Choroid plexus epithelial cell (primary cell): Measurements from ENCODE around the gene MKKS.
"Not testable (repeated sequence)": the region's sequence is repeated elsewhere in the genome, so short reads cannot be mapped to it uniquely, and the experiment has no call there.

Source experiments
- DNase-seq: peaks from one replicate; pipeline ENCODE4 v3.0.0-alpha.2; 2010; ENCODE audit warnings: low read depth
- H3K4me3 ChIP-seq: 2 replicates; pipeline ENCODE4 v1.5.1; 2011; ENCODE audit warnings: low read depth, mild to moderate bottlenecking, control low read depth, low read length, moderate library complexity
- TF ChIP-seq, protein P1 (sequence below): conservative IDR thresholded peaks from 2 replicates; pipeline ENCODE4 v1.5.1; 2011; ENCODE audit warnings: low read depth, mild to moderate bottlenecking, control low read depth, inconsistent platforms, low read length, moderate library complexity

The MKKS gene

DNA sequence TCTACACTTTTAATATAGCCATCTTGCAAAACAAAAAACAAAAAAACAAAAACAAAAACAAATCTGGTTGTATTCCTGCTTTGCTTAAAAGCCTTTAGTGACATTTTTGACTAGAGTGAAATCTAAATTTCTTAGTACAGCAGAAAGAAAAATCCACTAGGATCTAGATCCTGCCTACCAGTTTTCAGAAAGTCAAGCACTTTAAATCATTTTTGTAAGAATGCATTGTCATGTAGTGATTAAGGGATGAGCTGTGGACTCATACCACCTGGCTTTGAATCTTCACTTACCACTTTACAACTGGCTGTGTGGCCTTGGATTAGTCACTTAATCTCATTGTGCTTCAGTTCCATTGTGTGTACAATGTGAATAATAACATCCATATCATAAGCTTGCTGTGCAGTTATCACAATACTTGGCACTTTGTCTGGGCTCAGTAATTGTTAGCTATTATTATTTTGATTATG lies 4.0 kb downstream of the MKKS start:
- no peak overlapping the region for H3K4me3 ChIP-seq
- TF ChIP-seq, protein P1, sequence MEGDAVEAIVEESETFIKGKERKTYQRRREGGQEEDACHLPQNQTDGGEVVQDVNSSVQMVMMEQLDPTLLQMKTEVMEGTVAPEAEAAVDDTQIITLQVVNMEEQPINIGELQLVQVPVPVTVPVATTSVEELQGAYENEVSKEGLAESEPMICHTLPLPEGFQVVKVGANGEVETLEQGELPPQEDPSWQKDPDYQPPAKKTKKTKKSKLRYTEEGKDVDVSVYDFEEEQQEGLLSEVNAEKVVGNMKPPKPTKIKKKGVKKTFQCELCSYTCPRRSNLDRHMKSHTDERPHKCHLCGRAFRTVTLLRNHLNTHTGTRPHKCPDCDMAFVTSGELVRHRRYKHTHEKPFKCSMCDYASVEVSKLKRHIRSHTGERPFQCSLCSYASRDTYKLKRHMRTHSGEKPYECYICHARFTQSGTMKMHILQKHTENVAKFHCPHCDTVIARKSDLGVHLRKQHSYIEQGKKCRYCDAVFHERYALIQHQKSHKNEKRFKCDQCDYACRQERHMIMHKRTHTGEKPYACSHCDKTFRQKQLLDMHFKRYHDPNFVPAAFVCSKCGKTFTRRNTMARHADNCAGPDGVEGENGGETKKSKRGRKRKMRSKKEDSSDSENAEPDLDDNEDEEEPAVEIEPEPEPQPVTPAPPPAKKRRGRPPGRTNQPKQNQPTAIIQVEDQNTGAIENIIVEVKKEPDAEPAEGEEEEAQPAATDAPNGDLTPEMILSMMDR: no peak
- no peak for DNase-seq

DNA sequence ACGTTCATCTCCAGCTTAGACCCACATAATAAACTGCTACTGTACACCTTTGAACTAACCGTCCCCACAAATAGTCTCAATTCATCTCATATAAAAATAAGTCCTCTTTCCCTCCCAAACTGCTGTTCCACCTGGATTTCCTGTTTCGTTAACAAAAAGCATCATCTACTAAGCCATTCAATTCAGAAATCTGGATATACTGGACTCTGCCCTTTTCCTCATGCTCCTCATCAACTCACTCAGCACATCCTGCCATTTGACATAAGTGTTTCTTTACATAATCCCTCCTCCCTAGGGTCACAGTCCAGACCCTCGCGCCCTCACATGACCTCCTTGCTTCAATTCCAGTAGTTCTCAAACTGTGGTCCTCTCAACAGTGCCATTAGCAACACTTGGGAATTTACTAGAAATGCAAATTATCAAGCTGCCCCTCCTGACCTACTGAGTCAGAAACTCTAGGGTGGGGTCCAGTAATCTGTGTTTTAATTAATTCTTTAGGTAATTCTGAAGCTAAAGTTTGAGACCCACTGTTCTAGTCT lies 4.5 kb downstream of the MKKS start:
- no peak for DNase-seq
- TF ChIP-seq, protein P1: no peak
- no peak overlapping the region for H3K4me3 ChIP-seq

DNA sequence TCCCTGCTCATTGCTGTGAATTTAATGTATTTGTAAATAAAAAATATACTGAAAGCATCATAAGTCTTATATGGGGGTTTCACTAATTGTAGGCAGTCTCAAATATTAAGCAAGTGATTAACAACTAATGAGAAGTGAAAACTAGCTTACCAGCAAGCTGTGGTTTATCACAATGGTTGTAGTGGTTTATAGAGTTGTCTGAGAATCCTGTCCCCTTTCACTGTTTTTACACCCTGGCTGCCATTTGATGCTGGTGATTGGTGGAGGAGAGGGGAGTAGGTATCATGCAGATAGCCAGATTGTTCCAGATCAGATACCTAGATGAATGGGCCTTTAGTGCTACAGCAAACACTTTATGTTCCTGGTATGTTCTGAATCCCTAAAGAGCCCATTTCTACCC lies 6.0 kb downstream of the MKKS start:
- TF ChIP-seq, protein P1: no peak
- no peak overlapping the region for H3K4me3 ChIP-seq

GRCh38 chr20:10427060-10427692 lies 6.8 kb downstream of the MKKS start:
- TF ChIP-seq, protein P1: peak; percentile 95
- no peak overlapping the region for H3K4me3 ChIP-seq
- DNase-seq: peak; percentile 88

More for the DNA sequence above, 6.0 kb downstream of the MKKS start:
- DNase-seq: no peak

GRCh38 chr20:10423735-10424134 lies 10.3 kb downstream of the MKKS start:
- DNase-seq: no peak
- no peak overlapping the region for H3K4me3 ChIP-seq
- TF ChIP-seq, protein P1: no peak

DNA sequence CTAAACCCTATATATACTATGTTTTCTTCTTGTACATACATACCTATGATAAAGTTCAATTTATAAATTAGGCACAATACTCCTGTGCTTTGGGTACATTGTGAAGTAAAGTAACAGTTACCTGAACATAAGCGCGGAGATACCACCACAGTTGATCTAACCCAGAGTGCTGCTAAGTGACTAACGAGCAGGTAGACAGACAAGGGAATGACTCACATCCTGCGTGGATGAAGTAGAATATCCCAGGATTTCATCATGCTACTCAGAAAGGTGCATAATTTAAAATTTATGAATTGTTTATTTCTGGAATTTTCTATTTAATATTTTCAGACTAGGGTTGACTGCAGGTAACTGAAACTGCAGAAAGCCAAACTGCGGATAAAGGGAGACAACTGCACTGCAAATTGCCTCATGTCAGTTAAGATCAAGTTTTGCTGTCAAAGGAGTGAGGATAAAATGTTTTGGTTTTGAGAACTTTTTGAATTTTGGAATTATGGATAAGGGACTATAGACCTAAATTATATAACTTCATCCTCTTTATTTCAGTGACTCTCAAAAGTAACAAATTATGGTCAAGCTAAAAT lies 14.4 kb downstream of the MKKS start:
- TF ChIP-seq, protein P1: no peak
- H3K4me3 ChIP-seq: no peak overlapping the region
- peak; percentile 50 for DNase-seq

GRCh38 chr20:10417218-10417617 lies 16.8 kb downstream of the MKKS start:
- not testable (repeated sequence) for H3K4me3 ChIP-seq, DNase-seq
